ENCODE results near the gene HP1BP3.

HP1BP3 gene

DNA sequence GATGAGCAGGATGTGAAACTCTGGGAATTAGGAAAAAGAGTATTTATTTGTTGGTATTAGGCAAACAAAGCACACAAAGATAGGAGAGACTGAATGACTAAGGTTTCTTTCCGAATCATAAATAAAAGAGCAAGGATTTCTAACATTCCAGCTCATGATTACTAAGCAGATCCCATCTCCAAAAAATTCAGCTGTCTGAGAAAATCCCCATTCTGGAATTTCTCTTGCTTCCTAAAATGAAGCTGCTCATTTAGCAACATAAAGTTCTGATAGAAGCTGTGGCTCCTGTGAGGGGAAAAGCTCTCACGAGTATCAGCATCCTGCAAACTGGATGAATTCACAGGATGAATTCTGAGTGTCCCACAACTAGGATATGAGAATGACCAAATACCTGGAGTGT lies 47.9 kb downstream of the HP1BP3 start:
- H3K4me2 ChIP-seq (ENCODE audit: low read length), result no peak overlapping the region
- H3K4me1 ChIP-seq, result no peaks in the 10 kb centered on the region
- H3K9me3 ChIP-seq (ENCODE audit: control insufficient read depth, low read length), result no peaks in the 10 kb centered on the region
- TF ChIP-seq, protein P1, sequence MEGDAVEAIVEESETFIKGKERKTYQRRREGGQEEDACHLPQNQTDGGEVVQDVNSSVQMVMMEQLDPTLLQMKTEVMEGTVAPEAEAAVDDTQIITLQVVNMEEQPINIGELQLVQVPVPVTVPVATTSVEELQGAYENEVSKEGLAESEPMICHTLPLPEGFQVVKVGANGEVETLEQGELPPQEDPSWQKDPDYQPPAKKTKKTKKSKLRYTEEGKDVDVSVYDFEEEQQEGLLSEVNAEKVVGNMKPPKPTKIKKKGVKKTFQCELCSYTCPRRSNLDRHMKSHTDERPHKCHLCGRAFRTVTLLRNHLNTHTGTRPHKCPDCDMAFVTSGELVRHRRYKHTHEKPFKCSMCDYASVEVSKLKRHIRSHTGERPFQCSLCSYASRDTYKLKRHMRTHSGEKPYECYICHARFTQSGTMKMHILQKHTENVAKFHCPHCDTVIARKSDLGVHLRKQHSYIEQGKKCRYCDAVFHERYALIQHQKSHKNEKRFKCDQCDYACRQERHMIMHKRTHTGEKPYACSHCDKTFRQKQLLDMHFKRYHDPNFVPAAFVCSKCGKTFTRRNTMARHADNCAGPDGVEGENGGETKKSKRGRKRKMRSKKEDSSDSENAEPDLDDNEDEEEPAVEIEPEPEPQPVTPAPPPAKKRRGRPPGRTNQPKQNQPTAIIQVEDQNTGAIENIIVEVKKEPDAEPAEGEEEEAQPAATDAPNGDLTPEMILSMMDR (IDR thresholded peaks at IDR 0.05), result no peak
- no peaks in the 10 kb centered on the region for H3K36me3 ChIP-seq (ENCODE audit: control insufficient read depth, insufficient read depth, low read length)
- no peaks in the 10 kb centered on the region for H3K27me3 ChIP-seq (ENCODE audit: control insufficient read depth, insufficient read depth, low read length)
- no peak overlapping the region for H3K4me3 ChIP-seq (ENCODE audit: low read depth, low read length)
- H3K9ac ChIP-seq, result no peak overlapping the region
- H2AFZ ChIP-seq, result no peak overlapping the region
- no peaks in the 10 kb centered on the region for H3K79me2 ChIP-seq
- H3K27ac ChIP-seq, result no peak overlapping the region

DNA sequence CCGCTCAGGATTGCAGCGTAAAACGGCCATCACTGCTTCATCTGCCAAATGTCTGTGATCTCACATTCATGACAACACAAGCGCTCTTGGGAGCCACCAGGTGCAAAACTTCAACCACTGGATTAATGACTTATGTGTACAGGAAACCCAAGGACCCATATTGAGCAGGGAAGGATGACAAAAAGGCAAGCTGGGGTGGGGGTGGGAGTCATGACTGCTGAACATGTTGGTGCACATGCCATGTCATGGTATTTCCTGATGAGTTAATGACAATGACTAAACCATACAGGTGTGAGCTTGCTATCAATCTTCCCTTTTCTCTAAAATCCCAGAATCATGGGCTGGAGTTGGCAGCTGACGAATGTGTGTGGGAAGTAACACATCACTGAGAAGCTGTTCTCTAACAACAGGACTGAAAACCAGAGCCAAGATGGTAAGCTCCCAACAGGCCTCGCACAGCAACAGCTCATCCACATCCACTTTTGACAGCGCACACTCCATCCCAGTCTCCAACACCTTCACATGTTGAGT lies 51.5 kb downstream of the HP1BP3 start:
- Histone ChIP-seq H3K36me3 (ENCODE audit: control insufficient read depth, insufficient read depth, low read length) (no peaks in the 10 kb centered on the region), H3K4me3 (ENCODE audit: low read depth, low read length) (no peak overlapping the region), H3K4me2 (ENCODE audit: low read length) (no peak overlapping the region), H3K27ac (no peak overlapping the region), H2AFZ (no peak overlapping the region), H3K9ac (no peak overlapping the region), H3K79me2 (no peaks in the 10 kb centered on the region), H3K9me3 (ENCODE audit: control insufficient read depth, low read length) (no peaks in the 10 kb centered on the region), H3K27me3 (ENCODE audit: control insufficient read depth, insufficient read depth, low read length) (no peaks in the 10 kb centered on the region), H3K4me1 (no peaks in the 10 kb centered on the region)
- TF ChIP-seq, protein P1 (IDR thresholded peaks at IDR 0.05), result no peak

DNA sequence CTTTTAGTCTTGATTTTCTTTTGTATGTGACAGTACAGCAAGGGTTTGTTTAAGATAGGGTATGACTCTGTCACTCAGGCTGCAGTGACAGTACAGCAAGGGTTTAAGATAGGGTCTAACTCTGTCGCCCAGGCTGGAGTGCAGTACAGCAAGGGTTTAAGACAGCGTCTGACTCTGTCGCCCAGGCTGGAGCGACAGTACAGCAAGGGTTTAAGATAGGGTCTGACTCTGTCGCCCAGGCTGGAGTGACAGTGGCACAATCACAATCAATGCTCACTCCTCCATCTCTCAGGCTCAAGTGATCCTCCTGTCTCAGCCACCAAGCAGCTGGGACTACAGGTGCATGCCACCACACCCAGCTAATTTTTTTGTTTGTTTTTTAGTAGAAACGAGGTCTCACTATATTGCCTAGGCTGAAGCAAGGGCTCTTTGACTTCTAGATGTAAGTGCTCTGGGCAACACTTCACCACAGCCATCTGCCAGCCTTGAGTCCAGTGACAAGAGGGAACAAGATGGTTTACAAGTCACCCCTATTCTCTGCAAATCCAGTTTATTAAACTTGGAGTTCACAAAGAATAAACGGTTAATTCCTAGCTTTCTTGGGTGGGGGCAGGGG lies 53.6 kb downstream of the HP1BP3 start:
- no peak overlapping the region for H3K9ac ChIP-seq
- H3K4me1 ChIP-seq, result no peaks in the 10 kb centered on the region
- no peaks in the 10 kb centered on the region for H3K9me3 ChIP-seq (ENCODE audit: control insufficient read depth, low read length)
- H3K27me3 ChIP-seq (ENCODE audit: control insufficient read depth, insufficient read depth, low read length), result no peaks in the 10 kb centered on the region
- H3K27ac ChIP-seq, result no peak overlapping the region
- peak overlapping the region; percentile 90 for H3K4me2 ChIP-seq (ENCODE audit: low read length)
- no peaks in the 10 kb centered on the region for H3K36me3 ChIP-seq (ENCODE audit: control insufficient read depth, insufficient read depth, low read length)
- peak overlapping the region; percentile 57 for H3K4me3 ChIP-seq (ENCODE audit: low read depth, low read length)
- H2AFZ ChIP-seq, result peak overlapping the region; percentile 76
- H3K79me2 ChIP-seq, result no peaks in the 10 kb centered on the region
- TF ChIP-seq, protein P1 (IDR thresholded peaks at IDR 0.05), result no peak

DNA sequence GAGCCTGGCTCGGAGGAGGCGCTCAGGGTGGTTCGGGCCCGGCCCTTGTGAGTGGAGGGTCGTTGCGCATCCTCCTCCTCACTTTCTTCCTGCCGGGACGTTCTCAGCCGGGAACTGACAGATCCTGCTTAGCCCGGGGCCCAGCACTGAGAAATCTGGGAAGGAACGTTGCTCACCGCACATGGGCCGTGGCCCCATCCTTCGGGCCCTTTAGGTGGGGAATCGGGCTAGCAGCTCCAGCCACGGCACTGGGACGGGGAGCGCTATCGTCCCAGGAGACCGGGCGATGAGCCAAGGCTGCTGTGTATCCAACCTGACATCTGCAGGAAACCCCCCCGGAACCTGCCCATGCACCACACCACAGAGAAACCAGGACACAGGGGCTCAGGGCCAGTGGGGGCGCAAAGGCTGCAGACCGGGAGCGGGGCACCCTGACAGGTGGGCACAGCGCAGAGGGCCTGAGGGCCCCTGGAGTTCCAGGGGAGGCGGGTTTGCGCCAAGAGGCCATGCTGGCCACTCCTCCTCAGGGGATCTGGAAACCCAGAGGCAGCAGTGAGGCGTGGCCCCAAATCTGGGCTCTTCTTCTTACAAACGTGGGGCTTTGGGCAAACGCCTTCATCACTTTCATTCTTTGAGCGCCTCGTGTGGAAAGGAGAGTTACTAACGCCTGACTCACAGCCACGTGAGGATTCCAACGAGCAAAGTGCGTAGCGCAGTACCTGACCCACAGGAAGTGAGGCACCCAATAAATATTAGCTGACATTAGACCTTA lies 54.3 kb downstream of the HP1BP3 start, which contains the start of gene SH2D5:
SH2D5 (minus strand) TSS at position 116 of the 772 bp plus-strand sequence. CDS start 4,659 bp downstream, outside the sequence.
- no peak within 1 kb of the TSS for H3K27ac ChIP-seq
- H3K9ac ChIP-seq, result no peak within 1 kb of the TSS
- H3K9me3 ChIP-seq (ENCODE audit: control insufficient read depth, low read length), result no peaks in the 10 kb centered on the region
- TF ChIP-seq, protein P1 (IDR thresholded peaks at IDR 0.05), result peak; percentile 32
- H3K4me2 ChIP-seq (ENCODE audit: low read length), result peak within 1 kb of the TSS; percentile 90
- no peaks in the 10 kb centered on the region for H3K36me3 ChIP-seq (ENCODE audit: control insufficient read depth, insufficient read depth, low read length)
- no peaks in the 10 kb centered on the region for H3K79me2 ChIP-seq
- H3K27me3 ChIP-seq (ENCODE audit: control insufficient read depth, insufficient read depth, low read length), result no peaks in the 10 kb centered on the region
- no peaks in the 10 kb centered on the region for H3K4me1 ChIP-seq
- peak within 1 kb of the TSS; percentile 57 for H3K4me3 ChIP-seq (ENCODE audit: low read depth, low read length)
- H2AFZ ChIP-seq, result peak within 1 kb of the TSS; percentile 76
